Measurements from ENCODE around the gene ABCB4. TPM values are rescaled to one million over a fixed set of nuclear protein-coding genes. Genes with fewer than 3 reads are reported as not detected.

Gene ABCB4
- total RNA-seq, 2 donors from 2014 or later: 1.4 to 8.7 TPM

- H3K27ac ChIP-seq: no peak overlapping the region
- ATAC-seq (ENCODE audit: insufficient number of reproducible peaks, low FRiP score, low read depth) (no peak), DNase-seq (ENCODE audit: low spot score) (no peak)
- no peaks in the 10 kb centered on the region for H3K27me3 ChIP-seq (replicated peaks; ENCODE audit: insufficient read depth)
- H3K36me3 ChIP-seq: peaks cover 3% of the 10 kb centered on the region
- TF ChIP-seq, protein P1, sequence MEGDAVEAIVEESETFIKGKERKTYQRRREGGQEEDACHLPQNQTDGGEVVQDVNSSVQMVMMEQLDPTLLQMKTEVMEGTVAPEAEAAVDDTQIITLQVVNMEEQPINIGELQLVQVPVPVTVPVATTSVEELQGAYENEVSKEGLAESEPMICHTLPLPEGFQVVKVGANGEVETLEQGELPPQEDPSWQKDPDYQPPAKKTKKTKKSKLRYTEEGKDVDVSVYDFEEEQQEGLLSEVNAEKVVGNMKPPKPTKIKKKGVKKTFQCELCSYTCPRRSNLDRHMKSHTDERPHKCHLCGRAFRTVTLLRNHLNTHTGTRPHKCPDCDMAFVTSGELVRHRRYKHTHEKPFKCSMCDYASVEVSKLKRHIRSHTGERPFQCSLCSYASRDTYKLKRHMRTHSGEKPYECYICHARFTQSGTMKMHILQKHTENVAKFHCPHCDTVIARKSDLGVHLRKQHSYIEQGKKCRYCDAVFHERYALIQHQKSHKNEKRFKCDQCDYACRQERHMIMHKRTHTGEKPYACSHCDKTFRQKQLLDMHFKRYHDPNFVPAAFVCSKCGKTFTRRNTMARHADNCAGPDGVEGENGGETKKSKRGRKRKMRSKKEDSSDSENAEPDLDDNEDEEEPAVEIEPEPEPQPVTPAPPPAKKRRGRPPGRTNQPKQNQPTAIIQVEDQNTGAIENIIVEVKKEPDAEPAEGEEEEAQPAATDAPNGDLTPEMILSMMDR (IDR thresholded peaks at IDR 0.05): no peak
- H3K9me3 ChIP-seq: no peaks in the 10 kb centered on the region
- H3K4me3 ChIP-seq: no peak overlapping the region
- no peaks in the 10 kb centered on the region for H3K4me1 ChIP-seq (ENCODE audit: control insufficient read depth in 1 of 2, low read depth in 2 of 2)
These were observed 77.0 kb downstream of the ABCB4 start for GRCh38 chr7:87398446-87398845.

GRCh38 chr7:87395442-87396020 lies 79.9 kb downstream of the ABCB4 start:
- H3K4me3 ChIP-seq: no peak overlapping the region
- H3K4me1 ChIP-seq (ENCODE audit: control insufficient read depth in 1 of 2, low read depth in 2 of 2): no peaks in the 10 kb centered on the region
- TF ChIP-seq, protein P1 (IDR thresholded peaks at IDR 0.05): no peak
- no peak for ATAC-seq (ENCODE audit: insufficient number of reproducible peaks, low FRiP score, low read depth)
- DNase-seq (ENCODE audit: low spot score): no peak
- peaks cover 3% of the 10 kb centered on the region for H3K36me3 ChIP-seq
- H3K9me3 ChIP-seq: no peaks in the 10 kb centered on the region
- no peaks in the 10 kb centered on the region for H3K27me3 ChIP-seq (replicated peaks; ENCODE audit: insufficient read depth)
- H3K27ac ChIP-seq: no peak overlapping the region

DNA sequence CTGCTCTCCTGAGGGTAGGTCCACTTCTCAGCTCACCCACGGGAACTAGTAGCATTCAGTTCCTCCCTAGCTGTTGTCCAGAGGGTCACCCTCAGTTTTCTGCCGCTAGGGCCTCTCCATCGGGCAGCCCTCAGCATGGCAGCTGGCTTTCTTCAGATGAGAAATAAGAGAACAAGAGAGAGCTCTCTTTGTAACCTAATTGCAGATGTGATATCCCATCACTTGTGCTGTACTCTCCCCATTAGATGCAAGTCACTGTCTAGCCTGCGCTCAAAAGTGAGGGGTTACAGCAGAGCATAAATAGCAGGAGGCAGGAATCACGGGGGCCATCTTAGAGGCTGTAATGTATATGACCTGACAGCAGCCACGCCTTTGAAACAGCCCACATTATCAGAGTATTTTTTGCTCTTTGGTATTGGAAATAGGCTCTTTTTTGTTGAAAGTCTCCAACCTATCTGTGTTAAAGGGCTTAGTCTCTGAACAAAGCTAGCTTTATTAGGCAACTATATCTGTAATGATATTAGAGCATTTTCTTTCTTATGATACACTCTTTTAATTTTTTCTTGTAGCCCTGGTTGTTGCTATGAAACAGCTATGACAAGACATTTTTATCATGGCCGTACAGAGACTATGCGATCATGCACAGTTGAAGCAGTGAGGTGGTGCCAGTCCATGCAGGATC lies 84.3 kb downstream of the ABCB4 start:
- H3K36me3 ChIP-seq: peaks cover 7% of the 10 kb centered on the region
- H3K4me3 ChIP-seq: no peak overlapping the region
- H3K27ac ChIP-seq: no peak overlapping the region
- no peak for DNase-seq (ENCODE audit: low spot score)
- H3K27me3 ChIP-seq (replicated peaks; ENCODE audit: insufficient read depth): no peaks in the 10 kb centered on the region
- TF ChIP-seq, protein P1 (IDR thresholded peaks at IDR 0.05): no peak
- H3K4me1 ChIP-seq (ENCODE audit: control insufficient read depth in 1 of 2, low read depth in 2 of 2): no peaks in the 10 kb centered on the region
- ATAC-seq (ENCODE audit: insufficient number of reproducible peaks, low FRiP score, low read depth): no peak
- H3K9me3 ChIP-seq: no peaks in the 10 kb centered on the region

- Histone ChIP-seq H3K27ac (no peak overlapping the region), H3K4me1 (ENCODE audit: control insufficient read depth in 1 of 2, low read depth in 2 of 2) (no peaks in the 10 kb centered on the region), H3K27me3 (replicated peaks; ENCODE audit: insufficient read depth) (no peaks in the 10 kb centered on the region), H3K4me3 (no peak overlapping the region), H3K36me3 (peaks cover 10% of the 10 kb centered on the region), H3K9me3 (no peaks in the 10 kb centered on the region)
- no peak for DNase-seq (ENCODE audit: low spot score)
- ATAC-seq (ENCODE audit: insufficient number of reproducible peaks, low FRiP score, low read depth): no peak
- TF ChIP-seq, protein P1 (IDR thresholded peaks at IDR 0.05): no peak
These were observed 94.6 kb downstream of the ABCB4 start for GRCh38 chr7:87380905-87381304.

DNA sequence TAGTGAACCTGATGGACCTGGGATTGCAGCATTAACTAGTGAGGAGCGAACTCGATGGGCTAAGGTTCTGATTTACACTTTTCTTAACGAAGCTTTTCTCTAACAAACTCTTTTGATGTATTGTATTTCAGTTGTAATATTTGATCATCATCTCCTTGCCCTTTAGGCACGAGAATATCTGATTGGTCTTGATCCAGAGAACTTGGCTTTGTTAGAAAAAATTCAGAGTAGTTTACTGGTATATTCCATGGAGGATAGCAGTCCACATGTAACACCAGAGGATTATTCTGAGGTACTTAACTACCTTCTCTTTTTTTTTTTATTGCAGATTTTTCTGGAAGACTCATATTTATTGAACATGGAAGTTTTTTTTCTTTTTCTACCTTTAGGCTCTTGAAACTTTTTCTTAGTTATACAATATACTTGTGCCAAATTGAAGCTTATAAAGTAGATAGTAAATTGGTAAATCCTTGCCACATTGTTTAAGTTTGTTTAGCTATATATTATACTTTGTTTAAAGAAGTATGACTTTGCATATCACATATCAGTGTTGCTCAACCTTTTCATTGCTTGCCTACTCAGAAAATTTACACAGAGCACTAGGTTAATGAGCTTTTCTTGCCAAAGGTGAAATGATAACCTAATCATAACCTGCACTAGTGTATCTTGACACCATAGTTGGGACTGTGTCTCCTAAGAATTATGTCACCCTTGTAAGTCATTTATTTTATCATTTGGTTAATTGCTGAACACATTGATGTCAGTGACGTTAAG lies 99.6 kb downstream of the ABCB4 start:
- TF ChIP-seq, protein P1 (IDR thresholded peaks at IDR 0.05): no peak
- ATAC-seq (ENCODE audit: insufficient number of reproducible peaks, low FRiP score, low read depth): no peak
- no peak for DNase-seq (ENCODE audit: low spot score)

More for the DNA sequence above, 99.6 kb downstream of the ABCB4 start:
- no peaks in the 10 kb centered on the region for H3K9me3 ChIP-seq
- H3K27ac ChIP-seq: no peak overlapping the region
- no peak overlapping the region for H3K4me3 ChIP-seq
- H3K36me3 ChIP-seq: peaks cover 5% of the 10 kb centered on the region
- H3K27me3 ChIP-seq (replicated peaks; ENCODE audit: insufficient read depth): no peaks in the 10 kb centered on the region
- H3K4me1 ChIP-seq (ENCODE audit: control insufficient read depth in 1 of 2, low read depth in 2 of 2): no peaks in the 10 kb centered on the region

Measured in thoracic aorta (tissue), 2 donors.